Measurements from ENCODE around the gene PLEKHN1. TPM values are rescaled to one million over a fixed set of nuclear protein-coding genes. Genes with fewer than 3 reads are reported as not detected.
"Not testable (repeated sequence)": the region's sequence is repeated elsewhere in the genome, so short reads cannot be mapped to it uniquely, and the experiment has no call there.

PLEKHN1 gene
- total and polyA plus RNA-seq, 2 experiments from 2014 or later: 0.60 to 2.4 TPM

- no peak overlapping the region for H3K4me3 ChIP-seq
- peak overlapping the region; percentile 95 for H3K4me2 ChIP-seq
- no peak overlapping the region for H3K27ac ChIP-seq
Observed at GRCh38 chr1:984476-984814, 18.2 kb downstream of the PLEKHN1 start.

GRCh38 chr1:985126-985525 lies 18.8 kb downstream of the PLEKHN1 start:
- TF ChIP-seq EZH2 (IDR thresholded peaks at IDR 0.05; ENCODE audit: borderline replicate concordance) (no peak), CTCF (IDR thresholded peaks at IDR 0.05; ENCODE audit: poor library complexity) (no peak), EZH2phosphoT487 (IDR thresholded peaks at IDR 0.05; ENCODE audit: low read depth, severe bottlenecking, unreplicated experiment) (no peak)
- Histone ChIP-seq H3K4me2 (no peak overlapping the region), H2AFZ (no peak overlapping the region), H3K9me3 (ENCODE audit: low read depth) (no peaks in the 10 kb centered on the region), H3K4me1 (ENCODE audit: insufficient read depth) (no peaks in the 10 kb centered on the region), H3K4me3 (no peak overlapping the region), H3K9me2 (replicated peaks; ENCODE audit: insufficient read depth) (no peaks in the 10 kb centered on the region), H3K79me2 (no peaks in the 10 kb centered on the region), H3K36me3 (replicated peaks; ENCODE audit: insufficient read depth, low read depth) (no peaks in the 10 kb centered on the region), H3K27ac (no peak overlapping the region), H3K27me3 (peaks cover 9% of the 10 kb centered on the region), H4K20me1 (ENCODE audit: insufficient read depth, poor library complexity, severe bottlenecking) (no peaks in the 10 kb centered on the region)
- WGBS (ENCODE audit: low lambda C conversion rate, missing lambda C conversion rate): 81% methylated on average over 13 of the region's 13 CpGs
- no peak for DNase-seq (ENCODE audit: low spot score)

More at GRCh38 chr1:984476-984814, 18.2 kb downstream of the PLEKHN1 start:
- peaks cover 6% of the 10 kb centered on the region for H3K27me3 ChIP-seq
- no peaks in the 10 kb centered on the region for H3K9me2 ChIP-seq (replicated peaks; ENCODE audit: insufficient read depth)
- peak overlapping the region; percentile 60 for H2AFZ ChIP-seq
- no peak for DNase-seq (ENCODE audit: low spot score)
- no peaks in the 10 kb centered on the region for H3K4me1 ChIP-seq (ENCODE audit: insufficient read depth)
- H3K36me3 ChIP-seq (replicated peaks; ENCODE audit: insufficient read depth, low read depth): no peaks in the 10 kb centered on the region
- H3K9me3 ChIP-seq (ENCODE audit: low read depth): no peaks in the 10 kb centered on the region
- H4K20me1 ChIP-seq (ENCODE audit: insufficient read depth, poor library complexity, severe bottlenecking): no peaks in the 10 kb centered on the region
- H3K79me2 ChIP-seq: no peaks in the 10 kb centered on the region
- TF ChIP-seq CTCF (IDR thresholded peaks at IDR 0.05; ENCODE audit: poor library complexity): no peak
- no peak for TF ChIP-seq EZH2phosphoT487 (IDR thresholded peaks at IDR 0.05; ENCODE audit: low read depth, severe bottlenecking, unreplicated experiment)
- TF ChIP-seq EZH2 (IDR thresholded peaks at IDR 0.05; ENCODE audit: borderline replicate concordance): no peak
- WGBS (ENCODE audit: low lambda C conversion rate, missing lambda C conversion rate): 61% methylated on average over 11 of the region's 12 CpGs

- not testable (repeated sequence) for H3K27me3 ChIP-seq; H3K36me3 ChIP-seq (replicated peaks; ENCODE audit: insufficient read depth, low read depth); H3K9me3 ChIP-seq (ENCODE audit: low read depth); H3K4me2 ChIP-seq; H4K20me1 ChIP-seq (ENCODE audit: insufficient read depth, poor library complexity, severe bottlenecking); DNase-seq (ENCODE audit: low spot score); H3K79me2 ChIP-seq; H3K27ac ChIP-seq; H3K4me1 ChIP-seq (ENCODE audit: insufficient read depth); H3K4me3 ChIP-seq; H3K9me2 ChIP-seq (replicated peaks; ENCODE audit: insufficient read depth); H2AFZ ChIP-seq
- WGBS (ENCODE audit: low lambda C conversion rate, missing lambda C conversion rate): 83% methylated on average over 5 of the region's 5 CpGs
Observed at GRCh38 chr1:988061-988460, 21.8 kb downstream of the PLEKHN1 start.

- DNase-seq (ENCODE audit: low spot score); H3K9me3 ChIP-seq (ENCODE audit: low read depth); H3K79me2 ChIP-seq; H3K4me2 ChIP-seq; H3K27me3 ChIP-seq; H3K9me2 ChIP-seq (replicated peaks; ENCODE audit: insufficient read depth); H3K36me3 ChIP-seq (replicated peaks; ENCODE audit: insufficient read depth, low read depth); H4K20me1 ChIP-seq (ENCODE audit: insufficient read depth, poor library complexity, severe bottlenecking); H3K27ac ChIP-seq; H3K4me3 ChIP-seq; H2AFZ ChIP-seq; H3K4me1 ChIP-seq (ENCODE audit: insufficient read depth): not testable (repeated sequence)
- WGBS (ENCODE audit: low lambda C conversion rate, missing lambda C conversion rate): 90% methylated on average over 6 of the region's 6 CpGs
Observed at GRCh38 chr1:991275-991674, 25.0 kb downstream of the PLEKHN1 start.

- no peak overlapping the region for H3K4me3 ChIP-seq
- H3K79me2 ChIP-seq: no peaks in the 10 kb centered on the region
- no peak overlapping the region for H3K27ac ChIP-seq
- H2AFZ ChIP-seq: no peak overlapping the region
- H3K4me1 ChIP-seq (ENCODE audit: insufficient read depth): no peaks in the 10 kb centered on the region
- TF ChIP-seq CTCF (IDR thresholded peaks at IDR 0.05; ENCODE audit: poor library complexity) (no peak), EZH2phosphoT487 (IDR thresholded peaks at IDR 0.05; ENCODE audit: low read depth, severe bottlenecking, unreplicated experiment) (no peak), EZH2 (IDR thresholded peaks at IDR 0.05; ENCODE audit: borderline replicate concordance) (no peak)
- DNase-seq (ENCODE audit: low spot score): no peak
- peaks cover 6% of the 10 kb centered on the region for H3K27me3 ChIP-seq
- no peaks in the 10 kb centered on the region for H4K20me1 ChIP-seq (ENCODE audit: insufficient read depth, poor library complexity, severe bottlenecking)
- no peaks in the 10 kb centered on the region for H3K9me3 ChIP-seq (ENCODE audit: low read depth)
- no peak overlapping the region for H3K4me2 ChIP-seq
- 97% methylated on average over 10 of the region's 10 CpGs for WGBS (ENCODE audit: low lambda C conversion rate, missing lambda C conversion rate)
- no peaks in the 10 kb centered on the region for H3K9me2 ChIP-seq (replicated peaks; ENCODE audit: insufficient read depth)
- H3K36me3 ChIP-seq (replicated peaks; ENCODE audit: insufficient read depth, low read depth): no peaks in the 10 kb centered on the region
Observed at GRCh38 chr1:991895-992294, 25.6 kb downstream of the PLEKHN1 start.

All from hepatocyte (in vitro differentiated cells).